Stimulated activated CD4-positive, alpha-beta T cell treated with anti-CD3 and anti-CD28 coated beads, Interleukin-12 subunit alpha, Interleukin-12 subunit beta, amount 100 ng/mL, for 48 hours (primary cell): ENCODE data around the gene LNX1.

ENCODE experiments used
- DNase-seq, 3 donors: peaks; one replicate each; pipeline ENCODE4 v3.0.0-alpha.2; 2020; ENCODE audit warnings: low read depth in 2 of 3, low spot score in 1 of 3

Gene LNX1

DNA sequence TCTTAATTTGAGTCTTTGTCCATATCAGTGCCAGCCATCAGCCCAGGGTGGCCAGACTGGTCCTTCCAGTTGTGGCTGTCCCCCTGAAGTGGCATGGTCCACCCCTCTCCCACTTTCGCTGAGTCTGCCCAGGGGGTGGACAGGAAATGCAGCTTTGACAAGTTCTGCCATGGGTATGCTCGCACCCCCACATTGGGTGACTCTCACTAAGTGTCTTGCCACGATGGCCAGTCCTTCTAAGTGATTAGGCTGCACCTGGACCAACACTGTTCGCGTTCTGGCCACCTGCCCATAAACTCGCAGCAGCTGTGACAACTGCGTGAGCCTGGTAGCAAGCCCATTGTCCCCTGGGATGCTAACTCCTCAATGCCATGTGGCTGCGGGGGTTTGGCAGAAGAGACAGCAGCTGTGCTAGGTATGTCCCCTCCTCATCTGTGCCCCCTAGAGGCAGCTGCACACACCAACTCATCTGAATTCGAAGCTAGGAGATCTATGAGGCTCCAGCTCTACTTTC is 10.0 kb upstream of the LNX1 start:
- no peak for DNase-seq

DNA sequence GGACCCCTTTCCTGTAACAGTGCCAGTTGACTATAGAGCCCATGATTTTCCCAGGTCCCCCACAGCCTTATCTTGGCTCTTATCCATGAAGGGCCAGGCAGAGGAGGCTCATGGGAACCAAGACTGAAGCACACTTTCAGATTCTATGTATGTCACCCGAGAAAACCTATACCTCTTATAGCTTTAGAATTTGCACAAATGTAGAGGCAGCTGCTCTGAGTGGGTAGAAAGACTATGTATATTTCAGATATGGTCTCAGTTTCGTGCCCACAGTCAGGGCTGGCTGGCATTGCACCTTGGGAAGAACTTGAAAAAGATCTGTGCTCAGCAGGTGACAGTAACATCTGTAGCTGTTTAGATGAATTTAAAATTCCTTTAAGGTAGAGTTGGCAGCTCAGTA is 8.3 kb upstream of the LNX1 start:
- no peak for DNase-seq

DNA sequence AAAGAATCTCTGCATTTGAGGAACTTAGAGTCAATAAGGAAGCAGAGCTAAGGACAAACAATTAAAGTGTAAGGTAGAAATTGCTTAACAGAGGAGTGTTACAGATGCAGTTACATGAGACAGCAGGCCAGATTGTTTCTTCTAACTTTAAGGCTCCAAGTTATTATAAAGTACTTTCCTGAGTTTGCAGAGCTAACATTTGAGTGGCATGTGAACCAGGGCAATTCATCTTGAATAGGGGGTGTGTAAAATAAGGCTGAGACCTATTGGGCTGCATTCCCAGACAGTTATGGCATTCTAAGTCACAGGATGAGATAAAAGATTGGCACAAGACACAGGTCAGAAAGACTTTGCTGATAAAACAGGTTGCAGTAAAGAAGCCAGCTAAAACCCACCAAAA is 7.6 kb upstream of the LNX1 start:
- DNase-seq, result no peak

DNA sequence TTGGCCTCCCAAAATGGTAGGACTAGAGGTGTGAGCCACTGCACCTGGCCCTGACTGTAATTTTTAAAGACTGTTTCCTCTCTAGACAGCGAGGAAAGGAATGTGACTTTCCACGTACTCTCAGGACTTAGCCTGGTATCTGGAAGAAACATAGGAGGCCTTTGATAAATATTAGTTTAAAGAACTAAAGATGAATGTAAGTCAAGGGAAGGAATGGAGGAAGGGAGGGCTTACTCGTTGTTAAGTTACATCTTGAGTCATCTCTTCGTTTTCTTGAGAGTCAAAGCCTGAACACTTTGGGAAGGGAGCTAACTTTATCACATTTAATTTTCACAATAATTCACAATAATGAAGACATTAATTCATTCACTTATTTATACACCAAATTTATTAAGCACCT is 7.2 kb upstream of the LNX1 start:
- no peak for DNase-seq

DNA sequence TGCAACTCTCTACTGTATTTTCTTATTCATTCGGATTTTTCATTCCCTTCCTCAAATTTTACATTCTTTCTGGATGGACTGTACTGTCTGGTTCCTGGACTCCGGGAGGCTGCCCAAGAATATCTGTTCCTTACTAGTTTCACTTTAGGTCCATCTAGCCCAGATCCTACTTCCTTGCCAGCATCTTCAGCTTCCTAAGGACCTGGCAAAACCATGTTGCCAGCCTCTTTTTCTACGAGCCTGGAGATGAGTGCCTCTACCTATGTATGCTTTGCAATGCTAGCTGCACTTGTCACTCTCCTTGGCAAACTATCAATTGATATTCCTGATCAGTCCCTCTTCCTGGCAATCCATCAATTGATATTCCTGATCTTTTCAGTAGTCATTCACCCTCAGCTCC is 5.6 kb upstream of the LNX1 start:
- no peak for DNase-seq

GRCh38 chr4:53595834-53596233 is 4.5 kb upstream of the LNX1 start:
- DNase-seq, result no peak

DNA sequence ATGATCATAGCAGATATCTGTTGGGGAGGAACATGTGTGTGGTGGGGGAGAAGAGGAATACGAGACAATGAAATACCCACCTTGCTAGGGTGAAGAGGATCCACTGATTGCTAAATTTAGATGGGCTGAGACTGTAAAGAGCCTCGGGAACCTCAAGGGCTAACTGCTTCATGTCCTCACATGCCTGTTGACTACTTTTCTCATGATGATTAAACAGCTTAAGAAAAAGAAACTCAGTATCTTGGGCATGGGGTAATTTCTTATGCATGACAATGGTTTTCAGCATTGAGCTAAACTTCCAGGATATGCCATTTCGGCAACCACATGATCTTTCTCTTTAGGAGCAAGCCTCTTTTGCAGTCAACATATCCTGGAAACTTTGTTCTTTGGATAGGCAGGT is 3.9 kb upstream of the LNX1 start:
- DNase-seq, result no peak

DNA sequence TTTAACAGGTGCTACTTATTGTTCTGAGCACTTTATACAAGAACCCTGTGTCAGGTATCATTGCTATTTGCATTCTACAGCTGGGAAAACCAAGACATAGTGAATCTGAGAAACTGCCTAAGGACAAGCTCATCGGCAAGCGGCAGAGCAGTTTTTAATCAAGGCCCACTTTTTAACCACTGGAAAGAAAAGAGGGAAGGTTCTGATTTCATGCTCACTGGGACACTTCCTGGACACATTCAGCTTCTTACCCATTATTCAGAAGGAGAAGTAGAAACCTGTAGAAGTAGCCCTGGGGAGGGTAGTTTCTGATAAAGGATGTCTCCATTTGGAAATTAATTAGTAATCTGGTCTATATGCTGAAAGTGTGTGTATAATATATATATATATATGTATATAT is 2.5 kb upstream of the LNX1 start:
- no peak for DNase-seq

GRCh38 chr4:53592686-53593501 is 1.6 kb upstream of the LNX1 start:
- DNase-seq, result no peak

GRCh38 chr4:53592122-53592521 is 836 bp upstream of the LNX1 start:
- no peak for DNase-seq

DNA sequence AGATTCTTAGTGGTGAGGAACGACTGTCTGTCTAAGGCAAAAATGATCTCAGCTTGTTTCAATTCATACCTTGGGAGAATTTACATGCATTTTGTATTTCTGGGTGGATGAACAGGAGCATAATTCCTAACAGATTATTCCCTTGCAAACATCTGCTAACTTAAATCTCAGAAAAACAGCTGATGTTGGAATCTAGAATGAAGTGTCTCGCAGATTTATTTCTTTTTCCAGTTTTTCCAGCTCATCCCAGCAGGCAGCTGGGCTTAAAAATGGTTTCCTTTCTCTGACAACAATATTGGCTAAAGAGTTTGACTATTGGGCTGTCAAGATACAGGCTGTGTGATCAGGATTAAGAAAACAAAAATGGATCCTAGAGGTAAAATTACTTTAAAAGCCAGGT is 1.1 kb downstream of the LNX1 start:
- DNase-seq, result no peak

DNA sequence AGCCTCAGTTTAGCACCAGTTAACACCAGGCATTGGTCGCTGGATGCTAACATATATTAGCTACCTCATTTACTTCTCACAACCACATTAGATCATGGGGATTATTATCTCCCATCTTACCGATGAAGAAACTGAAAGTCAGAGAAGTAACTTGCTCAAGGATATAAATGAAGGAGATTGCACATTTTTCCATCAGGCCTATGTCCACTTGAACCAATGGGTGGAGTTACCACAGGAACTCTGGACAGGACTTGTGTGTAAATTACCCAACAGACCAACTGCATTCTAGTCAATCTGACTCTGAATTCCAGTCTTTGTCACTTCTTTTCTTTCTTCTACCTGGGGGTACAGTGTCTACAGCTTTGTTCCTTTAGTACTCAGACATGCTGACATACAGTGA is 1.8 kb downstream of the LNX1 start:
- no peak for DNase-seq

GRCh38 chr4:53587135-53587534 is 4.2 kb downstream of the LNX1 start:
- no peak for DNase-seq

DNA sequence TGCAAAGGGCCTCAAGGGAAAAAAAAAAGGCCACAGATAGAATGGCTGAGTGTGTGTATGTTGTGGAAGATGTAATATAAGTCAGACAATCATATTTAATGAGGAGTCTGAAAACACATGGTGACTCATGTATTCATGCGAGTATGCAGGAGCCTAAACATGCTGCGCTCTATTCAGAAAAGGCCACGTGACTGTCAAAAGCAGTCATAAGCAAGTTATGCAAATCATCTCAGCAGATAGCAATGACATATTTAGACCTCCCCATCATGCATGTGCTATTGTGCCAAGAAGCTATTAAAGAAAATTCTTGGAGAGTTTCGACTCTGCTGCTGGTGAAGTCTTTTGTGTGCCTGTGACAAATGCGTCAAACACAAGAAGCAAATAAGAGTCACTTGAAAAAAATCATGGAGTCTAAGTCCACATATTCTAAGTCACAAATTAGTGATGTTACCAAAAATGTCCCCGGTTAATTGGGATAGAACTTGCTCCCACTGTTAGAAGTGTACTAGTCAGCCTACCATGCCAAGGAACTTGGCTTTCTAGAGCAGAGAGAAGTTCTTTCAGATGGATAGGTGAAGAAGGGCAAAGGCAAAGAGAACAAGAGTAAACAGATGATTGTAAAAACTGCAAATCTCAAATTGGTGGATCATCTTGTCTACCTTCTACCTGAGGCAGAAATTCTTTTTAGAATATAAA is 5.0 kb downstream of the LNX1 start:
- DNase-seq, result no peak

DNA sequence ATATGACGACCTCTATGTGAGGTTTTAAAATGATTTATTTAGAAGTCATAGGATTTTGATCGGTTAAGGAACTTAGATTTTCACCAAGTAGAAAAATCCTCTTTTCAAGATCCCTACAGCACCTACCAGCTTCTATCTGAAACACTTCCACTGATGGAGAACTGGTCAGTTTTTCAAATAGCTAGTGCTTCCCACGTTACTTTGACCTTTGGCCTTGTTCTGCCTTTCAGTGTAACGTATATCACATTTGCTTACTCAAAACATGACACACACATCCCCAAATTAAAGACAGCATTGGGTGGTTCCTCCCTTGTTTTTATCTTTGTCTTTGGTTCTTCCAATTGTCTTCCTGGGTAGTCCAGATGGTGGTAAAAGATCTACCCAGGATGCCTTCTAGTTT is 6.6 kb downstream of the LNX1 start:
- no peak for DNase-seq

DNA sequence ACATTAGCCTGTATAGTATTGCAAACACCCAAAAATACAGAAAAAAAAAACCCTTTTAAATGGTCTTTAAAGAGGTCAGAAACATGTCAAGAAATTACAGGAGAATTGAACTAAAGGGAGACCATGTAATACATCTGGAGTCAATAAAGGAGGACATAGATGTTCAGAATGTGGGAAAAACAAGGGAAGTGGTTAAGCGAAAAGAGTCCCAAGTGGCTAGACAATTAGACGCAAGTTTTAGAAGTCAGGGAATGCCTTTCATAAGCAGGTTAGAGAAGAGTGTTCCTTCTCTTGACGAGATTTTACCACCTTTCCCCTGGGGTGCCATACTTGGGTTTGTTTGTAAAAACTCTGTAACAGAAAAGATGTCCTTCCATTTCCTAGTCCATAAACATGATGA is 7.8 kb downstream of the LNX1 start:
- no peak for DNase-seq

DNA sequence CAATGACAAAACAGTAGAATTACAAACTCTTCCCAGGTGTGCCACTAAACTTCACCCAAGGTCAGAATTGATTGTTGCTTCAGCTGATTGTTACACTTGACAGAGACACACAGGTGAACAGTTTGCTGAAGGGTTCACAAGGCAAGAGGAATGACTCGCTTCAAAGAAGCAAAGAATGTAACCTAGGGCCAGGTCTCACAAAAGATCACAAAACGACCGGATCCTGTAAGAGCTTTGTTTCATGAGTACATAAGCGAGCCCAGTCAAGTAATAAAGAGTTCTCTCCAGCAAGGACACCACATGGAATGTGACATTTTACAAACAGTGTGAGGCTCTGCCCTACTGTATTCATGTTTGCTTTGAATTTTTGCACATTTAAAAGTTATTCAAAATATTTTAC is 9.1 kb downstream of the LNX1 start:
- DNase-seq, result no peak

- no peak for DNase-seq
Measured at GRCh38 chr4:53580274-53580673, 11.0 kb downstream of the LNX1 start.

- no peak for DNase-seq
Measured at GRCh38 chr4:53579826-53580225, 11.5 kb downstream of the LNX1 start.

- no peak for DNase-seq
Measured at GRCh38 chr4:53576676-53577372, 14.5 kb downstream of the LNX1 start.

DNA sequence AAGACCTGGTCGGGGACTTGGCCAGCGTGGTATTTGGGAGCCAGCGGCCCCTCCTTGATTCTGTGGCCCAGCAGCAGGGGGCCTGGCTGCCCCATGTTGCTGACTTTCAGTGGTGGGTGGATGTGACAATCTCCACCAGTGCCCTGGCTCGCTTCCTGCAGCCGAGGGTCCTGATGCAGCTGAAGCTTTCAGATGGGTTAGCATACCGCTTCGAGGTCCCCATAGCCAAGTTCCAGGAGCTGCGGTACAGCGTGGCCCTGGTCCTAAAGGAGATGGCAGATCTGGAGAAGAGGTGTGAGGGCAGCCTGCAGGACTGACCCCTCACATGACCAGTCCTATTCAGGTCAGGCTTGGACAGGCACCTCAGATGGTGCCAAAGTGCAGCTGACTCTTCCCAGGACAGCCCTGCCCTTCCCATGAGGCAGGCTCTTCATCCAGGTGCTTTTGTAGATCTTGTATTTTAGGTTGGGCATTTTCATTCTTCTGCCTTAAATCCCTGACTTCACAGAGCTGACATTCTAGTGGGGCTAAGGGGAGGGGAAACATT is 15.1 kb downstream of the LNX1 start:
- DNase-seq, result no peak

GRCh38 chr4:53575552-53575951 is 15.7 kb downstream of the LNX1 start:
- no peak for DNase-seq
